ENCODE results near the gene TBX2.

GRCh38 chr17:61422869-61423268 is 23.2 kb downstream of the TBX2 start:
- TF ChIP-seq CTCF (IDR thresholded peaks at IDR 0.05) (no peak), EP300 (IDR thresholded peaks at IDR 0.05) (no peak)

Measured in suprapubic skin (tissue), 3 donors.